Right lobe of liver (tissue), 6 donors: ENCODE data around the gene NUP214. TPM values are rescaled to one million over a fixed set of nuclear protein-coding genes. Genes with fewer than 3 reads are reported as not detected.
"Not testable (repeated sequence)": the region's sequence is repeated elsewhere in the genome, so short reads cannot be mapped to it uniquely, and the experiment has no call there.

ENCODE experiments used
- ATAC-seq, 4 donors: fragments of 200-7000 bp; cut with Tn5 transposase; one replicate each; pipeline ENCODE4 v1.9.1; 2020; ENCODE audit warnings: mild to moderate bottlenecking in 4 of 4, moderate library complexity in 4 of 4
- DNase-seq, 3 donors: peaks; one replicate each; pipeline ENCODE4 v3.0.0-alpha.2; 2020
- H3K27ac ChIP-seq, 3 donors: fragments of 200-600 bp; one replicate each; pipeline ENCODE4 v1.8.0; 2022
- H3K27me3 ChIP-seq, 2 donors: fragments of 200-600 bp; one replicate each; pipeline ENCODE4 v1.8.0; 2022
- H3K36me3 ChIP-seq, 4 donors: fragments of 200-600 bp; sonication (generic) in 1 of 4; one replicate each; pipeline versions ENCODE4 v1.5.1 to v1.8.0; 2017 to 2022; ENCODE audit warnings: control low read depth in 1 of 4
- H3K4me1 ChIP-seq, 4 donors: fragments of 200-600 bp; sonication (generic) in 1 of 4; one replicate each; pipeline versions ENCODE4 v1.5.1 to v1.8.0; 2017 to 2022; ENCODE audit warnings: control low read depth in 1 of 4
- H3K4me3 ChIP-seq, 3 donors: fragments of 200-600 bp; one replicate each; pipeline ENCODE4 v1.8.0; 2022
- H3K9me3 ChIP-seq, 4 donors: fragments of 200-600 bp; sonication (generic) in 1 of 4; one replicate each; pipeline versions ENCODE4 v1.5.1 to v1.8.0; 2017 to 2022; ENCODE audit warnings: control low read depth in 1 of 4
- CTCF ChIP-seq, 4 donors: fragments of 200-600 bp in 3 of 4; fragments of 450-650 bp in 1 of 4; IDR thresholded peaks; one replicate each; pipeline versions ENCODE4 v1.5.1 to v1.8.0; 2016 to 2022; ENCODE audit warnings: antibody characterized with exemption in 4 of 4, mild to moderate bottlenecking in 2 of 4
- POLR2A ChIP-seq: fragments of 450-650 bp; IDR thresholded peaks from one replicate; pipeline ENCODE4 v1.6.1; 2017; ENCODE audit warnings: antibody characterized with exemption, mild to moderate bottlenecking
- WGBS: methylation state at CpG from one replicate; pipeline ENCODE4 v1.1.6; 2018; ENCODE audit warnings: low coverage, low lambda C conversion rate; ENCODE audit not compliant: insufficient coverage; ENCODE audit errors: missing lambda C conversion rate; 5-methylcytosine and 5-hydroxymethylcytosine counted together
- intact Hi-C, 2 donors: fragments of 100-400 bp; cut with DNase I; formaldehyde crosslinking; loops; one replicate each; pipeline versions ENCODE4 v1.11.2 to v1.14.1; 2022
- total RNA-seq, 6 experiments: library from RNA; depleted of rRNA in 2 of 6; stranded (reverse); fragments of >200 nt in 2 of 6; fragmentation: NEBNext Ultra II Directional in 3 of 6; extraction: Animal tissue kit (Norgen Biotek cat#: 25700) in 3 of 6; gene quantifications; one replicate each; pipeline versions ENCODE4 v1.1.0 to v1.2.4, GENCODE V29; 2016 to 2023
- donor health status: DM: no; HTN: yes; CAD: no.
- donor health status: DM: no; HTN: no; CAD: no.
- donor health status: DM: no; HTN: no; CAD: no.
- donor health status: DM: no; HTN: yes; CAD: no.
- donor health status: DM: no; HTN: yes; CAD: no.

Gene NUP214
- total RNA-seq, 6 experiments from 2014 or later = 22.5 to 31.1 (median 27.5) TPM

DNA sequence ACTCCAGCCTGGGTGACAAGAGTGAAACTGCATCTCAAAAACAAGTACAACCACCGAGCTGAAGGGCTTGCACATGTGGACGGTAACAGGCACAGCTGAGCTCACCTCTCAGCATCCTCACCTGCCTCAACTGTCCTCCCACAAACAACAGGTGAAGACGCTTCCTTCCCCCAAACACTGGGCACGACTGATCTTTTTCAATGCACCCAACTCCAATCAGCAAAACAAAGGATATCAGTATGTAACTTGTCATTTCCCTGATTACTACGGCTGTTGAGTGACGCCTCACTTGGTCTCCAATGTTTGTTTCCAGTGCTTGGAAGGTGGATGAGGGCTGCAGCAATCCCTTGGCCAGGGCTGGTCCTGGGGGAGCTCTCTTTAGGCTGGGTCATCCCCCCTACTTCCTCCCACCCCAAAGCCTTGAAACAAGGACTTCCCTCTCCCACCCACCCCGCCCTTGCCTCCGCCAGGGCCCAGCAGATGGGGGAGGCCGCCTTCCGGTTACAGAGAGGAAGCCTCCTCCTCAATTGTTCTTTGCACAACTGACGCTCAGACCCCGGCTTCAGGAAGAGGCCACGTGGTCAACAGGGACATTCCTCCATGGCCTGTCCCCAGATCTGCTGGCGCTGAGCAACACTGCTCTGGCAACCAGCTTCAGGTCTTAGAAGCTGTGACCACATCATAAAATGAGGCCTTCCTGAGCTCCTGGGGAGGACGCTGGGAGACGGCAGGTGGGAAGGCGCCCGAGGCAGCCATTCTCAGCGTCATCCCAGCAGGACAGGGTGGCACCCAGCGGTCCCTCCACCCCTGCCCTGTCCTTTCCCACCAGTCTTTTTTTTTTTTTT, 145.0 kb downstream of the NUP214 start:
- no peaks in the 10 kb centered on the region for H3K4me1 ChIP-seq
- H3K4me3 ChIP-seq = peak overlapping the region in 1 of 3 donors; percentile 16
- WGBS = 55% methylated on average over 12 of the region's 20 CpGs
- DNase-seq (peak in 2 of 3 donors; percentile 78 to 82), ATAC-seq (peak; percentile 59 to 70 (median 68))
- TF ChIP-seq CTCF (IDR thresholded peaks at IDR 0.05) = no peak
- TF ChIP-seq POLR2A = no peak
- H3K9me3 ChIP-seq = no peaks in the 10 kb centered on the region
- intact Hi-C loops = no loop called here
- H3K36me3 ChIP-seq = no peaks in the 10 kb centered on the region
- H3K27ac ChIP-seq = peak overlapping the region; percentile 25 to 74 (median 68)
- H3K27me3 ChIP-seq = no peaks in the 10 kb centered on the region

DNA sequence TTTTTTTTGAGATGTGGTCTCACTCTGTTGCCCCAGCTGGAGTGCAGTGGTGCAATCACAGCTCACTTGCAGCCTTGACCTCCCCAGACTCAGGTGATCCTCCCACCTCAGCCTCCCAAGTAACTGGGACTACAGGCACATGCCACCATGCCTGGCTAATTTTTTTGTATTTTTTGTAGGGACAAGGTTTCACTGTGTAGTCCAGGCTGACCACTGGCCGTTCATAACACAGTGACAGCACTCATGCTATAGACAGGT, 145.6 kb downstream of the NUP214 start:
- intact Hi-C loops, H3K9me3 ChIP-seq, H3K4me1 ChIP-seq, H3K4me3 ChIP-seq, H3K27me3 ChIP-seq, DNase-seq, H3K36me3 ChIP-seq, ATAC-seq: not testable (repeated sequence)
- peak overlapping the region; percentile 25 to 74 (median 68) for H3K27ac ChIP-seq
- WGBS = 40% methylated on average over 1 of the region's 1 CpG

- WGBS = 73% methylated on average over 2 of the region's 6 CpGs
- TF ChIP-seq CTCF (IDR thresholded peaks at IDR 0.05) = no peak
- no peak for TF ChIP-seq POLR2A
- no peaks in the 10 kb centered on the region for H3K27me3 ChIP-seq
- no peak overlapping the region for H3K4me3 ChIP-seq
- intact Hi-C loops = no loop called here
- ATAC-seq (no peak), DNase-seq (peak in 1 of 3 donors; percentile 7)
- H3K36me3 ChIP-seq = no peaks in the 10 kb centered on the region
- H3K9me3 ChIP-seq = no peaks in the 10 kb centered on the region
- H3K27ac ChIP-seq = peak overlapping the region; percentile 25 to 74 (median 68)
- no peaks in the 10 kb centered on the region for H3K4me1 ChIP-seq
Measured at GRCh38 chr9:131271506-131271931, 146.1 kb downstream of the NUP214 start.

- Histone ChIP-seq H3K27me3 (no peaks in the 10 kb centered on the region), H3K4me3 (no peak overlapping the region), H3K36me3 (no peaks in the 10 kb centered on the region), H3K27ac (peak overlapping the region in 2 of 3 donors; percentile 74 to 87), H3K4me1 (no peaks in the 10 kb centered on the region), H3K9me3 (no peaks in the 10 kb centered on the region)
- ATAC-seq (no peak), DNase-seq (no peak)
- 100% methylated on average over 1 of the region's 3 CpGs for WGBS
- no peak for TF ChIP-seq CTCF (IDR thresholded peaks at IDR 0.05)
- TF ChIP-seq POLR2A = no peak
- intact Hi-C loops = no loop called here
Measured at GRCh38 chr9:131272212-131272611, 146.8 kb downstream of the NUP214 start.

- Histone ChIP-seq H3K4me3 (peak overlapping the region; percentile 16 to 64 (median 32)), H3K27ac (peak overlapping the region; percentile 27 to 87 (median 74)), H3K9me3 (no peaks in the 10 kb centered on the region), H3K27me3 (no peaks in the 10 kb centered on the region), H3K4me1 (no peaks in the 10 kb centered on the region), H3K36me3 (no peaks in the 10 kb centered on the region)
- intact Hi-C loops = no loop called here
- ATAC-seq = peak in 2 of 4 donors; percentile 4 to 5
- peak in 1 of 3 donors; percentile 49 for DNase-seq
- TF ChIP-seq CTCF (IDR thresholded peaks at IDR 0.05) (no peak), POLR2A (no peak)
- 42% methylated on average over 14 of the region's 22 CpGs for WGBS
Measured at GRCh38 chr9:131273146-131273855, 147.9 kb downstream of the NUP214 start.
